SK-N-SH treated with all-trans-retinoic acid at 6 μM for 48 hours (cell line): ENCODE results near the gene ASB6.

Experiments used
- ATAC-seq: fragments of 200-7000 bp; cut with Tn5 transposase; 3 replicates; pipeline ENCODE4 v1.9.1; 2020; ENCODE audit warnings: mild to moderate bottlenecking, moderate library complexity
- ARNTL ChIP-seq: fragments of 450-650 bp; formaldehyde crosslinking; IDR thresholded peaks from 2 replicates; pipeline ENCODE4 v1.5.0; 2020; ENCODE audit warnings: low read depth, mild to moderate bottlenecking, moderate library complexity, borderline replicate concordance
- BACH2 ChIP-seq: fragments of 250-450 bp; sonication (Bioruptor Pico); IDR thresholded peaks from 2 replicates; pipeline ENCODE4 v1.9.0; 2021; ENCODE audit warnings: mild to moderate bottlenecking, borderline replicate concordance
- CREB5 ChIP-seq: fragments of 250-450 bp; sonication (Bioruptor Pico); IDR thresholded peaks from 2 replicates; pipeline ENCODE4 v1.5.1; 2020; ENCODE audit warnings: low read depth, mild to moderate bottlenecking, moderate library complexity
- CSDC2 ChIP-seq: fragments of 250-450 bp; sonication (Bioruptor Pico); IDR thresholded peaks from 2 replicates; pipeline ENCODE4 v1.5.0; 2020; ENCODE audit warnings: mild to moderate bottlenecking, moderate library complexity
- CSRNP3 ChIP-seq: fragments of 250-450 bp; sonication (Bioruptor Pico); IDR thresholded peaks from 2 replicates; pipeline ENCODE4 v1.5.1; 2021; ENCODE audit warnings: mild to moderate bottlenecking, moderate library complexity
- ESRRG ChIP-seq: fragments of 250-450 bp; sonication (Bioruptor Pico); IDR thresholded peaks from 2 replicates; pipeline ENCODE4 v1.6.1; 2021; ENCODE audit warnings: mild to moderate bottlenecking
- GLIS3 ChIP-seq: fragments of 250-450 bp; sonication (Bioruptor Pico); IDR thresholded peaks from 2 replicates; pipeline ENCODE4 v1.5.0; 2020; ENCODE audit warnings: mild to moderate bottlenecking, moderate library complexity
- ISL1 ChIP-seq: fragments of 250-450 bp; sonication (Bioruptor Pico); IDR thresholded peaks from 2 replicates; pipeline ENCODE4 v2.1.2; 2022; ENCODE audit warnings: mild to moderate bottlenecking, moderate library complexity
- OSR1 ChIP-seq: fragments of 250-450 bp; sonication (Bioruptor Pico); IDR thresholded peaks from 2 replicates; pipeline ENCODE4 v1.8.0; 2022; ENCODE audit warnings: moderate library complexity, mild to moderate bottlenecking, inconsistent platforms
- PATZ1 ChIP-seq: fragments of 250-450 bp; sonication (Bioruptor Pico); IDR thresholded peaks from 2 replicates; pipeline ENCODE4 v1.8.0; 2020; ENCODE audit warnings: mild to moderate bottlenecking, moderate library complexity, borderline replicate concordance
- POU6F1 ChIP-seq: fragments of 250-450 bp; sonication (Bioruptor Pico); IDR thresholded peaks from 2 replicates; pipeline ENCODE4 v1.8.0; 2021; ENCODE audit warnings: low read depth, mild to moderate bottlenecking, moderate library complexity, borderline replicate concordance
- PPARA ChIP-seq: fragments of 250-450 bp; sonication (Bioruptor Pico); IDR thresholded peaks from 2 replicates; pipeline ENCODE4 v1.5.0; 2020; ENCODE audit warnings: mild to moderate bottlenecking, borderline replicate concordance
- RARB ChIP-seq: fragments of 250-450 bp; sonication (Bioruptor Pico); IDR thresholded peaks from 2 replicates; pipeline ENCODE4 v1.8.0; 2021; ENCODE audit warnings: mild to moderate bottlenecking, moderate library complexity
- SNAI2 ChIP-seq: fragments of 250-450 bp; sonication (Bioruptor Pico); IDR thresholded peaks from 2 replicates; pipeline ENCODE4 v1.5.0; 2020; ENCODE audit warnings: mild to moderate bottlenecking, moderate library complexity
- TCF4 ChIP-seq: fragments of 250-450 bp; sonication (Bioruptor Pico); IDR thresholded peaks from 2 replicates; pipeline ENCODE4 v1.8.0; 2021; ENCODE audit warnings: mild to moderate bottlenecking, moderate library complexity, borderline replicate concordance
- TOX ChIP-seq: fragments of 250-450 bp; sonication (Bioruptor Pico); IDR thresholded peaks from 2 replicates; pipeline ENCODE4 v1.8.0; 2021; ENCODE audit warnings: mild to moderate bottlenecking, moderate library complexity, borderline replicate concordance
- TSHZ2 ChIP-seq: fragments of 250-450 bp; sonication (Bioruptor Pico); IDR thresholded peaks from 2 replicates; pipeline ENCODE4 v1.5.0; 2020; ENCODE audit warnings: mild to moderate bottlenecking, moderate library complexity
- ZC3H10 ChIP-seq: fragments of 250-450 bp; sonication (Bioruptor Pico); IDR thresholded peaks from 2 replicates; pipeline ENCODE4 v1.5.1; 2021; ENCODE audit warnings: mild to moderate bottlenecking, moderate library complexity
- ZFP3 ChIP-seq: fragments of 250-450 bp; sonication (Bioruptor Pico); IDR thresholded peaks from 2 replicates; pipeline ENCODE4 v1.5.0; 2020; ENCODE audit warnings: mild to moderate bottlenecking, moderate library complexity
- ZFP30 ChIP-seq: fragments of 450-650 bp; formaldehyde crosslinking; IDR thresholded peaks from 2 replicates; pipeline ENCODE4 v1.5.0; 2022; ENCODE audit warnings: mild to moderate bottlenecking, moderate library complexity
- ZNF565 ChIP-seq: fragments of 450-650 bp; formaldehyde crosslinking; conservative IDR thresholded peaks from 2 replicates; pipeline ENCODE4 v1.5.0; 2020; ENCODE audit warnings: low read depth, mild to moderate bottlenecking, moderate library complexity
- ZNF70 ChIP-seq: fragments of 450-650 bp; formaldehyde crosslinking; IDR thresholded peaks from 2 replicates; pipeline ENCODE4 v1.5.0; 2020; ENCODE audit warnings: mild to moderate bottlenecking, moderate library complexity
- ZNF8 ChIP-seq: fragments of 450-650 bp; formaldehyde crosslinking; IDR thresholded peaks from 2 replicates; pipeline ENCODE4 v1.5.0; 2020; ENCODE audit warnings: mild to moderate bottlenecking, moderate library complexity

The ASB6 gene

GRCh38 chr9:129646654-129647053, 4.7 kb upstream of the ASB6 start:
- ATAC-seq, result no peak
- TF ChIP-seq BACH2 (CRISPR knock-in tag) (no peak), TCF4 (CRISPR knock-in tag) (no peak), GLIS3 (CRISPR knock-in tag) (no peak), PATZ1 (no peak), ZNF8 (no peak), PPARA (no peak), ZNF565 (CRISPR knock-in tag) (no peak)

- TF ChIP-seq ZC3H10 (CRISPR knock-in tag), result no peak
- TF ChIP-seq TSHZ2 (CRISPR knock-in tag), result no peak
- TF ChIP-seq POU6F1, result no peak
- TF ChIP-seq CREB5 (CRISPR knock-in tag), result no peak
- no peak for TF ChIP-seq PATZ1
- no peak for TF ChIP-seq SNAI2
- TF ChIP-seq ISL1 (CRISPR knock-in tag), result no peak
- TF ChIP-seq TOX (CRISPR knock-in tag), result no peak
- no peak for TF ChIP-seq TCF4 (CRISPR knock-in tag)
- no peak for TF ChIP-seq CSDC2 (CRISPR knock-in tag)
- no peak for TF ChIP-seq CSRNP3 (CRISPR knock-in tag)
- TF ChIP-seq ZFP30 (CRISPR knock-in tag), result no peak
- no peak for TF ChIP-seq PPARA
- no peak for TF ChIP-seq OSR1 (CRISPR knock-in tag)
- TF ChIP-seq ZNF70 (CRISPR knock-in tag), result no peak
- TF ChIP-seq ESRRG (CRISPR knock-in tag), result no peak
- TF ChIP-seq ZFP3, result no peak
- no peak for TF ChIP-seq RARB
- no peak for ATAC-seq
Measured at GRCh38 chr9:129646252-129646651, 4.3 kb upstream of the ASB6 start.

- no peak for TF ChIP-seq ESRRG (CRISPR knock-in tag)
- TF ChIP-seq ARNTL (CRISPR knock-in tag), result no peak
- no peak for TF ChIP-seq ZC3H10 (CRISPR knock-in tag)
- no peak for TF ChIP-seq OSR1 (CRISPR knock-in tag)
- no peak for TF ChIP-seq RARB
- TF ChIP-seq TSHZ2 (CRISPR knock-in tag), result no peak
- TF ChIP-seq ZFP30 (CRISPR knock-in tag), result no peak
- no peak for ATAC-seq
Measured at GRCh38 chr9:129644902-129645301, 3.0 kb upstream of the ASB6 start.
